HPDE6-E6E7 (cell line): ENCODE measurements around the gene CMTM7.
A peak's percentile ranks its signal among the peaks of the same experiment; 100 is the strongest.

Experiments
- DNase-seq: peaks from one replicate; pipeline ENCODE4 v3.0.0; 2011; ENCODE audit warnings: missing footprints; ENCODE audit errors: extremely low spot score

The CMTM7 gene

DNA sequence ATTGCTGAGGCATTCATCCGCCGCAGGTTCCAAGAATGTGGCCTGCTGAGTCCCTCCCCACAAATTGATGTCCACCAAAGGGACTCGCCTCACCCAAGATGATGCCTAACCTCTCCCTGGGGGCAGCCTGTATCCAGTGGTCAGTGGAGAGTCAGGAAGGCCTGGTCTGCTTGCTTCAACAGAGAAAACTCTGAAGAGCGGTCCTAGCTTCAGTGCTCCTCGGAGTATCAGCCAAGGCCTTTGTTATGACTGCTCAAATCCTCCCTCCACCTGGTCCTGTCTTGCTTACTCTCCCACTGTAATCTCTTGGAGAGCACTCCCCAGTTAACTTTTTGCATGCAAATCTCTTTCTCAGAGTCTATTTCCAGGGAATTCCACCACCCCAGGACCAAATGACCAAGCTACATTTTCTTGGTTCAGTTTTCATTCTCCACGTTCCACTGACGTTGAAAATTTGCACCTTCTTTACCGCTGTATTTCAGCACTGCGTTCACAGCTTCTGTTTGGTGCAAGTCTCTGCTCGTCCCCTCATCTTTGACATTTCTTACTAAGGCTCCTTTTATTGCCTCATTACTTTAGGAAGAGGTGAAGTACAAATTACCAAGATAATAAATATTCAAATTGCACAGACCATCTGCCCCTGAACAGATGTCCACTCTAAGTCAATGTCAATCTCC, 22.3 kb downstream of the CMTM7 start:
- DNase-seq, result no peak

DNA sequence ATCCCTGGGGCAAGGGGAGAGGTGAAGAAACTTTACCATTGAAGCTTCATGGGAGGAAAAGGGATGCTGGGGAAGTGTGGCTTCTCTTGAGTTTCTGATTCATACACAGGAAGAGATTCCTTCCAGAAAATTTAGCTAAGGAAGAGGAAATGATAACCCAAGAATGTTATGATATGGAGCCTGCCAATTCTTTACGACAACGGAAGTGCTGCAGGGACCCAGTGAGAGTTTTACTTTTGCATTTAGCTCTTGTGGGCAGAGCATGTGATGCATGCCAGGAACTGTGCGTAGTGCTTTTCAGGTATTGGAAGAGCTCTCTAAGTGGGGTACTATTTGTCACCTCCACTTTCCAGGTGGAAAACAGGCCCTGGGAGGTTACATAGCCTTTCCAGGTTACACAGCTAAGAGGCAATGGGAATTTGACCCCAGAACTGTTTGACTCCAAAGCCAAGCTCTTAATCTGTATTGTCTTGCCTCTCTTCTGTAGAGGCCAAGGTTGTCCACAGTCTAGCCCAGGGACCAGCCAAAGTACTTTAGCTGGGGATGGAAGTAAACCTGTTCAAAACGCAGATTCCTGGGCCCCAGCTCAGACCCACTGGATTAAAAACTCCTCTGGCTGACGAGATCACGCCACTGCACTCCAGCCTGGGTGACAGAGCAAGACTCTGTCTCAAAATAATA, 23.0 kb downstream of the CMTM7 start:
- no peak for DNase-seq

- no peak for DNase-seq
Observed at GRCh38 chr3:32419742-32420125, 28.1 kb downstream of the CMTM7 start.

GRCh38 chr3:32420126-32421038, 28.7 kb downstream of the CMTM7 start:
- DNase-seq, result peak; percentile 55

- no peak for DNase-seq
Observed at GRCh38 chr3:32421185-32421584, 29.5 kb downstream of the CMTM7 start.

DNA sequence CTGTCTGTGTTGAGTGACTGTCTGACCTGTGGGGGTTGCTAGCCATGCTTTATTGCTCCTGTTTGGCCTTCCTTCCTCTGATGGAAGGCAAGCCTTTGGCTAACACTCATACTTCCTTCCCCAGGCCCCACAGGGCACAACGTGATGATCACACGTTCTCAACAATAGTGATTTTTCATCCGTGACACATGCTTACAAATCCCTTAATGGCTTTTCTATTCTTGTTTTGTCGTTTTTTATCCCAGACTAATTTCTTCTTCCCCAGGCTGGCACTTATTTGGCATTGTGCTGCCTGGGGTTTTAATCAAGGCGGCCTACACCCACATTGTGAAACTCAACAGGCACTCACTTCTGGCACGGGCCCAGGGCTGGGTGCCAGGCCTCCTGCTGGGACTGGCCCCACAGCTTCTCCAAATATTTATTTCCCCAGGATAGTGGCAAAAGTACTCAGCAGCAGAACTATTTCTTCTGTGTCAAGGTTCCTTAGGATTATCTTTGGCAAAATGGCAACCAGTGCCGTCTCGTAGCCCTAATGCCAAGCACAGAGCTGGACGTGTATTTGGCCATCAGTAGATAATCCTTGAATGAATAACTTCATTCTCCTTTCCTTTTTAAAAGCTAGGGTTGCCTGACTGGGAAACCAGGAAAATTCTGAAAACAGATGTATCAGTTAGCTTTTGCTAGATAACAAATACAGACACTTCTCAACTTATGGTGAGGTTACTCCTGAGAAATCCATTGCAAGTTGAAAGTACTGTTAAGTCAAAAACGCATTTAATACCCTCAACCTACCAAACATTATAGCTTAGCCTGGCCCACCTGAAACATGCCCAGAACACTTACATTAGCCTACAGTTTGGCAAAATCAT, 30.6 kb downstream of the CMTM7 start:
- DNase-seq, result peak; percentile 37

DNA sequence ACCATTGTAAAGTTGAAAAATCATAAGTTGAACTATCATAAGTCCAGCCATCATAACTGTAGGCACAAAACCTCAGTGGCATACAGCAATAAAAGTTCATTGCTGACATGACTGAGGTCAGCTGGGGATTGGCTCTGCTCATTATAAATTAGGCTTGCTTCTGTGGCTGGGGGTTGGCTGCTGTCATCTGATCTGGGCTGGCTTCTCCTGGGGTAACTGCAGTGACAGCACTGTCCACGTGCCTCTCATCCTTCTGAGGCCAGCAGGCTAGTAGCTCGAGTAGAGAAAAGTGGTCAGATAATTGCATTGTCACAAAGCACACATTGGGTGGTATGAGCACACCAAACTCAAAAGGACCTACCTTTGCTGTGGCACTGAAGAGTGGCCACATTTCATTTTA, 31.3 kb downstream of the CMTM7 start:
- DNase-seq, result no peak

GRCh38 chr3:32423534-32423933, 31.9 kb downstream of the CMTM7 start:
- no peak for DNase-seq

DNA sequence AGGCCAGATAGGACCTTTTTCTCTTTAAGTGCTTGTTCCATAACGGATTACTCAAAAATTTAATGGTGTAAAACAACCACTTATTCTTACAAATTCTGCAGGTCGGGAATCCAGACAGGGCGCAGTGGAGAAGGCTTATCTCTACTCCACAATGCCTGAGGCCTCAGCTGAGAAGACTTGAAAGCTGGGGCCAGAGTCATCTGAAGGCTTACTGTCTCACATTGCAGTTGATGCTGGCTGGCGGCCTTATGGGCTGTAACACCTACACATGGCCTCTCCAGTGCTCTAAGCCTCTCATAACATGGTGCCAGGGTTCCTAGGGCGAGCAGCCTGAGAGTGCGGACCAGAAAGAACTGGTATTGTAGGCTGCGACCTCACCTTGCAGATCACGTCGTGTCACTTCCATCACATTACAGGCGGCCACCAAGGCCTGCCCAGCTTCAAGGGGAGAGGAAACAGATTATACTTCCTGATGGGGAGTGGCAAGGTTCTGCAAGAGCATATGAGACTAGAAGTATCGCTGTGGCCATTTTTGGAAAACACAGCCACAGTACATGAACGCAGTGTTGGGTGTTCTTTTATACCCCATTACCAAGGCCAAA, 32.4 kb downstream of the CMTM7 start:
- no peak for DNase-seq

DNA sequence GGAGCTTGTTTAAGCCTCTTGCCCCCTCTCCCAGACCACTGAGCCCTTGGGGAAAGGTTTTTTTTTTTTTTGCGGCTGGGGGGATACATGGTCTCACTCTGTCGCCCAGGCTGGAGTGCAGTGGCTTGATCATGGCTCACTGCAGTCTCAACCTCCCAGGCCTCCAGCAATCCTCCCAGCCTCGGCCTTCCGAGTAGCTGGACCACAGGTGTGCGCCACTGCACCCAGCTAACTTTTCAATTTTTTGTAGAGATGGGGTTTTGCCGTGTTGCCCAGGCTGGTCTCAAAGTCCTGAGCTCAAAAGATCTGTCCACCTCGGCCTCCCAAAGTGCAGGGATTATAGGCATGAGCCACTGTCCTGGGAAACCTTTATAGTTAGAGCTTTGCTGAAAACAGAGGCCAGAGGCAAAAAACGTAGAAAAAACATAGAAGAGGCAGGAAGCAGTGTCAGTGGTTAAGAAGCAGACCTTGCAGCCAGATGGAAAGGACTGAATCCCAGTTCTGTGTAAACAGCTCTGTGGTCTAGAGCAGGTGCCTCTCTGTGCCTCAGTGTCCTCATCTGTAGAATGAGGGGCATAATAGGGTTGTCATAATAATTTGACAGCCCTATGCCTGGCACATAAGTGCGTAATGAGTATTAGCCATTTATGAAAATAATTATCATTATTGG, 33.1 kb downstream of the CMTM7 start:
- DNase-seq, result no peak

GRCh38 chr3:32428092-32429068, 36.7 kb downstream of the CMTM7 start:
- DNase-seq, result no peak

GRCh38 chr3:32430900-32431299, 39.2 kb downstream of the CMTM7 start:
- no peak for DNase-seq

- DNase-seq, result no peak
Observed at GRCh38 chr3:32431481-32431880, 39.8 kb downstream of the CMTM7 start.

DNA sequence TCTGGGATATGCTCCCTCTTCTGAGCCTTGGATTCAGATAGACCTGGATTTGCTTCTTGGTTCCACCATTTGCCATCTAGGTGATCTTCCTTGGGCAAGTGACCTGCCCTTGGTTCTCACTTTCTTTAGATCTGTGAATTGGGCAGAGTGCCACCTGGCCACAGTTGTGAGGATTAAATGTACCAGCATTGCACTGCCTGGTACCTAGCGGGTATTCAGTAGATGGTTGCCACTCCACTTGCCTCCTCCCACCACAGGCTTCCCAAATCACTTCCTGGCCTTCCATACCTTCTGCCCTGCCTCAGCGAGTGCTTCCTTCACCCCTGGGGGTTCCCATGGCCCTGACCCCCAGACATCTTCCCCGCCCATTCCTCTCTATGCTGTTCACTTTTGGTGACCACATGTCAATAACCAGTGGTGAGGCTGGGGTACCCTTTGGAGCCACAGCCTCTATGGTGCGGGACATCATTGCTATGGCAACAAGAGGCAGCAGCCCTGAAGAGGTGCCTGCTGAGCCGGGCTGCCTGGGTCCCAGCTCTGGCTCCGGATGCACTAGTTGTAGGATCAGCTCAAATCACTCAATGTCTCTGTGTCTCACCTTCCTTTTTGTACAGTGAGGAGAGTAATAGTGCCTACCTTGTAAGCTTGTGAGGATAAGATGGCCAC, 40.5 kb downstream of the CMTM7 start:
- DNase-seq, result no peak

DNA sequence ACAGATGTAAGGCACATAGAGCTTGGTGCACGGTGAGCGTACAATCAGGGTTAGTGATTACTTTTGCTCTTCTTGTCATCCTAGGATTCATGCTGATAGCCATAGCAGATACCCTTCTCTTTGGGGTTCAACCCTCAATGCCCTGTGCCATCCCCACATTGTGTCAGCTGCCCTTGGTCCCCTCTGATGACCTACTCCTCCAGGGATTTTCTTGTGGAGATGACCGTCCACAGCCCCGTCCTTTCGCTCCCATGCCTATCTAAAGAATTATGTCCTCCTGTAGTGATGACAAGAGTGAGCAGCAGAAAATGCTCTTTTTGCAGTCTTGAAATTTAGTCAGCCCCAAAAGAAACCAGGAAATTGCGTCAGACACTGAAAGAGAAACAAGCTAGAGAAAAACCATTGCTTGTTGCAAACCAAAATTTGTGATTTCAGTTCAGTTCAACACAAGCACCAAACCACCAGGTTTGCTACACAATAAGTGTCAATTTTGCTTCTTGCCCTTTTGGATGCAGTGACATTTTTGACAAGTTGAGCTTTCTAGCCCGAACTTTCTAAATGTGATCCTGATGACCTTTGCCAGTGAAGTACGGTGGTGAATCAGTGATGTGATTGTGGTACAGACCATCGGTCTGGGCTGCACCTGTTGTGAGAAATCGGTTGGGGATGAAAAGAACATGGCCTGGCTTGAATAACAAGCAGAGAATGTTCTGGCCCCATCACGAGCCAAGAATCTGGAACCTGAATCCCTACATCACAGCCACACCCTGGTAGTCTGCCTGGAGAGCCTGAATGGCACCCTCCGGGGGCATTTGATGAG, 41.3 kb downstream of the CMTM7 start:
- no peak for DNase-seq

DNA sequence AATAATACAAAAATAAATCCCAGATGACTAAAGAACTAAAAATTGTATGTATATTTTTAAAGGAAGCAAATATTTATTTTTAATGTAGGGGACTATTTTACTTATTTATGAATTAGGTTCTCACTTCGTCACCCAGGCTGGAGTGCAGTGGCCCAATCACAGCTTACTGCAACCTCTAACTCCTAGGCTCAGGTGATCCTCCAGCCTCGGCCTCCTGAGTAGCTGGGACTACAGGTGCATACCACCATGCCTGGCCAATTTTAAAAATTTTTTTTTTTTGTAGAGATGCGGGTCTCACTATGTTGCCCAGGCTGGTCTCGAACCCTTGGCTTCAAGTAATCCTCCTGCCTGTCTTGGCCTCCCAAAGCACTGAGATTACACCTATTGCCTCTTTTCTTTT, 42.6 kb downstream of the CMTM7 start:
- DNase-seq, result no peak

- DNase-seq, result no peak
Observed at GRCh38 chr3:32435911-32436815, 44.5 kb downstream of the CMTM7 start.
